Measurements from ENCODE around the gene PRKG1. TPM values are rescaled to one million over a fixed set of nuclear protein-coding genes. Genes with fewer than 3 reads are reported as not detected.

Gene PRKG1
- total RNA-seq, 2 donors from 2014 or later = 0.42 TPM; not detected in 1

GRCh38 chr10:51700228-51700817 lies 626.0 kb downstream of the PRKG1 start:
- H3K4me3 Mint-ChIP-seq = peak overlapping the region; percentile 97
- H3K27ac Mint-ChIP-seq = peak overlapping the region; percentile 99
- peak; percentile 44 for ATAC-seq (replicated peaks)
- H3K9me3 Mint-ChIP-seq = no peaks in the 10 kb centered on the region
- peaks cover 45% of the 10 kb centered on the region for H3K36me3 Mint-ChIP-seq (ENCODE audit: low read depth)
- H3K27me3 Mint-ChIP-seq = no peaks in the 10 kb centered on the region
- H3K4me1 Mint-ChIP-seq = peaks cover 28% of the 10 kb centered on the region

GRCh38 chr10:51705774-51706173 lies 631.5 kb downstream of the PRKG1 start:
- Mint-ChIP-seq H3K27me3 (no peaks in the 10 kb centered on the region), H3K4me3 (no peak overlapping the region), H3K4me1 (peaks cover 7% of the 10 kb centered on the region), H3K27ac (no peak overlapping the region), H3K9me3 (no peaks in the 10 kb centered on the region), H3K36me3 (ENCODE audit: low read depth) (no peaks in the 10 kb centered on the region)
- no peak for ATAC-seq (replicated peaks)

- Mint-ChIP-seq H3K9me3 (no peaks in the 10 kb centered on the region), H3K27ac (no peak overlapping the region), H3K4me3 (no peak overlapping the region), H3K4me1 (peaks cover 7% of the 10 kb centered on the region), H3K27me3 (no peaks in the 10 kb centered on the region), H3K36me3 (ENCODE audit: low read depth) (no peaks in the 10 kb centered on the region)
- no peak for ATAC-seq (replicated peaks)
Observed at GRCh38 chr10:51706225-51706624, 631.9 kb downstream of the PRKG1 start.

- Mint-ChIP-seq H3K27me3 (no peaks in the 10 kb centered on the region), H3K27ac (peak overlapping the region; percentile 30), H3K4me1 (peaks cover 7% of the 10 kb centered on the region), H3K9me3 (no peaks in the 10 kb centered on the region), H3K4me3 (peak overlapping the region; percentile 45), H3K36me3 (ENCODE audit: low read depth) (no peaks in the 10 kb centered on the region)
- ATAC-seq (replicated peaks) = peak; percentile 73
Observed at GRCh38 chr10:51707392-51707791, 633.1 kb downstream of the PRKG1 start.

- H3K4me3 Mint-ChIP-seq = peak overlapping the region; percentile 45
- peaks cover 7% of the 10 kb centered on the region for H3K4me1 Mint-ChIP-seq
- no peaks in the 10 kb centered on the region for H3K9me3 Mint-ChIP-seq
- peak; percentile 65 for ATAC-seq (replicated peaks)
- H3K27me3 Mint-ChIP-seq = no peaks in the 10 kb centered on the region
- no peaks in the 10 kb centered on the region for H3K36me3 Mint-ChIP-seq (ENCODE audit: low read depth)
- peak overlapping the region; percentile 30 for H3K27ac Mint-ChIP-seq
Observed at GRCh38 chr10:51707821-51708424, 633.6 kb downstream of the PRKG1 start.

- Mint-ChIP-seq H3K9me3 (no peaks in the 10 kb centered on the region), H3K27ac (peak overlapping the region; percentile 30), H3K27me3 (no peaks in the 10 kb centered on the region), H3K4me1 (peaks cover 7% of the 10 kb centered on the region), H3K36me3 (ENCODE audit: low read depth) (no peaks in the 10 kb centered on the region), H3K4me3 (peak overlapping the region; percentile 45)
- ATAC-seq (replicated peaks) = peak; percentile 36
Observed at GRCh38 chr10:51708609-51709008, 634.3 kb downstream of the PRKG1 start.

- Mint-ChIP-seq H3K27ac (no peak overlapping the region), H3K9me3 (no peaks in the 10 kb centered on the region), H3K4me1 (peaks cover 7% of the 10 kb centered on the region), H3K4me3 (no peak overlapping the region), H3K27me3 (no peaks in the 10 kb centered on the region), H3K36me3 (ENCODE audit: low read depth) (no peaks in the 10 kb centered on the region)
- no peak for ATAC-seq (replicated peaks)
Observed at GRCh38 chr10:51709324-51709972, 635.2 kb downstream of the PRKG1 start.

GRCh38 chr10:51711519-51711891 lies 637.2 kb downstream of the PRKG1 start:
- peaks cover 7% of the 10 kb centered on the region for H3K4me1 Mint-ChIP-seq
- H3K9me3 Mint-ChIP-seq = no peaks in the 10 kb centered on the region
- no peak overlapping the region for H3K27ac Mint-ChIP-seq
- no peak for ATAC-seq (replicated peaks)
- no peak overlapping the region for H3K4me3 Mint-ChIP-seq
- no peaks in the 10 kb centered on the region for H3K36me3 Mint-ChIP-seq (ENCODE audit: low read depth)
- H3K27me3 Mint-ChIP-seq = no peaks in the 10 kb centered on the region

GRCh38 chr10:51716981-51717380 lies 642.7 kb downstream of the PRKG1 start:
- Mint-ChIP-seq H3K4me3 (no peak overlapping the region), H3K36me3 (ENCODE audit: low read depth) (no peaks in the 10 kb centered on the region), H3K27me3 (no peaks in the 10 kb centered on the region), H3K9me3 (no peaks in the 10 kb centered on the region), H3K27ac (no peak overlapping the region), H3K4me1 (no peaks in the 10 kb centered on the region)
- ATAC-seq (replicated peaks) = no peak

GRCh38 chr10:51718804-51719291 lies 644.6 kb downstream of the PRKG1 start:
- H3K9me3 Mint-ChIP-seq = no peaks in the 10 kb centered on the region
- H3K27ac Mint-ChIP-seq = no peak overlapping the region
- no peak for ATAC-seq (replicated peaks)
- H3K4me3 Mint-ChIP-seq = no peak overlapping the region
- no peaks in the 10 kb centered on the region for H3K36me3 Mint-ChIP-seq (ENCODE audit: low read depth)
- no peaks in the 10 kb centered on the region for H3K4me1 Mint-ChIP-seq
- no peaks in the 10 kb centered on the region for H3K27me3 Mint-ChIP-seq

GRCh38 chr10:51724038-51724437 lies 649.8 kb downstream of the PRKG1 start:
- Mint-ChIP-seq H3K27ac (no peak overlapping the region), H3K27me3 (no peaks in the 10 kb centered on the region), H3K9me3 (no peaks in the 10 kb centered on the region), H3K4me3 (no peak overlapping the region), H3K36me3 (ENCODE audit: low read depth) (no peaks in the 10 kb centered on the region), H3K4me1 (no peaks in the 10 kb centered on the region)
- ATAC-seq (replicated peaks) = no peak

GRCh38 chr10:51729822-51730555 lies 655.7 kb downstream of the PRKG1 start:
- Mint-ChIP-seq H3K9me3 (no peaks in the 10 kb centered on the region), H3K27me3 (no peaks in the 10 kb centered on the region), H3K4me3 (no peak overlapping the region), H3K36me3 (ENCODE audit: low read depth) (no peaks in the 10 kb centered on the region), H3K27ac (no peak overlapping the region), H3K4me1 (no peaks in the 10 kb centered on the region)
- ATAC-seq (replicated peaks) = no peak

- H3K9me3 Mint-ChIP-seq = no peaks in the 10 kb centered on the region
- no peak for ATAC-seq (replicated peaks)
- H3K36me3 Mint-ChIP-seq (ENCODE audit: low read depth) = no peaks in the 10 kb centered on the region
- no peaks in the 10 kb centered on the region for H3K27me3 Mint-ChIP-seq
- no peak overlapping the region for H3K4me3 Mint-ChIP-seq
- no peak overlapping the region for H3K27ac Mint-ChIP-seq
- H3K4me1 Mint-ChIP-seq = no peaks in the 10 kb centered on the region
Observed at GRCh38 chr10:51733057-51733456, 658.8 kb downstream of the PRKG1 start.

GRCh38 chr10:51743146-51743545 lies 668.9 kb downstream of the PRKG1 start:
- ATAC-seq (replicated peaks) = no peak
- Mint-ChIP-seq H3K4me1 (no peaks in the 10 kb centered on the region), H3K36me3 (ENCODE audit: low read depth) (no peaks in the 10 kb centered on the region), H3K27ac (no peak overlapping the region), H3K27me3 (peaks cover 3% of the 10 kb centered on the region), H3K4me3 (no peak overlapping the region), H3K9me3 (no peaks in the 10 kb centered on the region)
